Caco-2 (cell line): Measurements from ENCODE around the gene MTA1. TPM values are rescaled to one million over a fixed set of nuclear protein-coding genes. Genes with fewer than 3 reads are reported as not detected.
A peak's percentile ranks its signal among the peaks of the same experiment; 100 is the strongest.

Experiments
- BruUV-seq: library from RNA; stranded (reverse); fragments of 400-500 nt; replicated peaks from 2 replicates; lab custom pipeline; 2021; lab: Mats Ljungman, UMichigan
- CTCF ChIA-PET: fragments of 300-600 bp; sonication (Branson Sonifier 250); formaldehyde crosslinking; loops from one replicate; lab custom pipeline; 2022; ENCODE audit warnings: antibody characterized with exemption; lab: Charles Lee
- POLR2A ChIA-PET: fragments of 300-600 bp; sonication (Branson Sonifier 250); formaldehyde crosslinking; loops from one replicate; lab custom pipeline; 2022; ENCODE audit warnings: antibody characterized with exemption; lab: Charles Lee
- DNase-seq, 2 experiments: peaks; one replicate each; pipeline versions ENCODE4 v3.0.0 to v3.0.0-alpha.2; 2020 to 2022
- H3K27me3 ChIP-seq: replicated peaks from 2 replicates; pipeline ENCODE4 v1.6.0; 2011; ENCODE audit warnings: low read length; ENCODE audit not compliant: control insufficient read depth, insufficient read depth
- H3K36me3 ChIP-seq: 2 replicates; pipeline ENCODE4 v1.5.1; 2011; ENCODE audit warnings: low read length; ENCODE audit not compliant: control insufficient read depth, insufficient read depth
- H3K4me1 ChIP-seq: fragments of 250-450 bp; sonication (Bioruptor Pico); 2 replicates; pipeline ENCODE4 v1.5.1; 2020; ENCODE audit warnings: mild to moderate bottlenecking
- H3K4me3 ChIP-seq: 2 replicates; pipeline ENCODE4 v1.5.1; 2011; ENCODE audit warnings: low read depth, mild to moderate bottlenecking, control low read depth, low read length
- H3K9me3 ChIP-seq: fragments of 250-450 bp; sonication (Bioruptor Pico); 2 replicates; pipeline ENCODE4 v1.5.1; 2020; ENCODE audit warnings: mild to moderate bottlenecking, moderate library complexity
- H3K27ac Mint-ChIP-seq: one replicate; pipeline ENCODE4 v1.8.0; 2022; ENCODE audit warnings: mixed read lengths; ENCODE audit not compliant: unreplicated experiment
- H3K27me3 Mint-ChIP-seq: one replicate; pipeline ENCODE4 v1.8.0; 2022; ENCODE audit warnings: mixed read lengths; ENCODE audit not compliant: insufficient read depth, unreplicated experiment
- H3K36me3 Mint-ChIP-seq: one replicate; pipeline ENCODE4 v1.8.0; 2022; ENCODE audit warnings: mild to moderate bottlenecking, mixed read lengths; ENCODE audit not compliant: insufficient read depth, unreplicated experiment
- H3K4me1 Mint-ChIP-seq: one replicate; pipeline ENCODE4 v1.8.0; 2022; ENCODE audit warnings: low read depth, mixed read lengths; ENCODE audit not compliant: unreplicated experiment
- H3K4me3 Mint-ChIP-seq: one replicate; pipeline ENCODE4 v1.8.0; 2022; ENCODE audit warnings: mild to moderate bottlenecking, moderate library complexity, mixed read lengths; ENCODE audit not compliant: unreplicated experiment
- H3K9me3 Mint-ChIP-seq: one replicate; pipeline ENCODE4 v1.8.0; 2022; ENCODE audit warnings: mixed read lengths; ENCODE audit not compliant: unreplicated experiment
- CTCF ChIP-seq, 2 experiments: fragments of 200-600 bp in 1 of 2; IDR thresholded peaks; 1 replicate in 1 of 2; 2 replicates in 1 of 2; pipeline versions ENCODE4 v1.5.1 to v1.8.0; 2011 to 2022; ENCODE audit warnings: antibody characterized with exemption in 1 of 2, control low read depth in 1 of 2, inconsistent platforms in 1 of 2, low read depth in 1 of 2, low read length in 1 of 2, mild to moderate bottlenecking in 1 of 2, moderate library complexity in 1 of 2; ENCODE audit not compliant: insufficient read depth in 1 of 2, severe bottlenecking in 1 of 2, unreplicated experiment in 1 of 2
- intact Hi-C: fragments of 100-400 bp; cut with micrococcal nuclease; formaldehyde crosslinking; loops from one replicate; pipeline ENCODE4 v1.10.0; 2022; ENCODE audit not compliant: unreplicated experiment
- total RNA-seq: library from RNA; stranded (reverse); gene quantifications from 2 replicates; pipeline ENCODE4 v1.2.3, GENCODE V29; 2022

Gene MTA1
- total RNA-seq, 1 experiment from 2014 or later = 167 TPM

DNA sequence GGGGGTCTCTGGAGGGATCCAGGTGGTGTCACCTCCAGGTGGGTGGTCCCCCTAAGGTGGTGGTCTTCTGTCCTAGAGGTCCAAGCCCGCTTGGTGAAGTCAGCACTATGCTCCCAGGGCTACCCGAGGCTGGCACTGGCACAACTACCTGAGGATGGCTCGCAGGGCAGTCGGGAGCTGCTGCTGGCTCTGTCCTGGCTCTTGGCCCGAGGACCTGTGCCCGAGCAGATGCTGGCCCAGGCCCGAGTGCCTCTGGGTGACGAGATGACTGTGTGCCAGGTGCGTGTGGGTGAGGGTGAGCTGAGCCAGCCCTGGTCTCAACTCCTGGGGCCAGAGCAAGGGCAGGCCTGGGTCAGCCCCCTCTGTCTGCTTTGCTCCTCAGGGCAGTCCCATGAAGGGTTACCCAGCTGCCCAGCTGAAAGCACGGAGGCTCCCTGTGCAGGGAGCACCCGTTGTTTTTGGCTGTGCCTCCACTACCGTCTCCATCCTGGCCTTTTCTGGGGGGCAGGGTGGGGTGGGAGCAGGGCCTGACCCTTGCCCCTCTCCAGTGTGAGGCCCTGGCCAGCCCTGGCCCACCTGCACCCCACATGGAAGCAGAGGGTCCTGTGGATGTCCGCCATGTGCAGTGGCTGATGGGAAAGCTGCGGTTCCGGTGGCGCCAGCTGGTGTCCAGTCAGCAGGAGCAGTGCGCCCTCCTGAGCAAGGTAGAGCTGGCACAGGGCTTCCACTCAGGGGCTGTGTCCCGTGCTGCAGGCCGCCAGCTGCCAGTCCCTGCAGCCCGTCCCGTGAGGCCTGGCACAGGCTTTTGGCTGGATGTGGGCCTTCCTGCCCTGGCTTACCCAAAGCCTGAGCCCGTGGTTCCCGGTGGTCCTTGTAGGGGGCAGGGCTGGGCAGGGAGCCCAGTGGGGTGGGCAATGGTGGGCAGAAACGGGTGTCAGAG, 72.7 kb downstream of the MTA1 start:
- peaks cover 12% of the 10 kb centered on the region for H3K36me3 Mint-ChIP-seq
- H3K4me3 ChIP-seq = peak overlapping the region; percentile 83
- BruUV-seq = no TSS peak
- H3K4me3 Mint-ChIP-seq = peak overlapping the region; percentile 79
- no peaks in the 10 kb centered on the region for H3K4me1 Mint-ChIP-seq
- no peaks in the 10 kb centered on the region for H3K9me3 Mint-ChIP-seq
- H3K9me3 ChIP-seq = no peaks in the 10 kb centered on the region
- H3K27me3 ChIP-seq = no peaks in the 10 kb centered on the region
- no peak for TF ChIP-seq CTCF (IDR thresholded peaks at IDR 0.05; ENCODE audit: insufficient read depth in 1 of 2, low read depth in 1 of 2, low read length in 1 of 2, severe bottlenecking in 1 of 2, unreplicated experiment in 1 of 2)
- H3K27me3 Mint-ChIP-seq = no peaks in the 10 kb centered on the region
- DNase-seq = no peak
- intact Hi-C loops = loop anchor here (5.0 kb wide), 1 partner anchor 35 kb away; the partner anchor contains the start of gene TMEM121
- no peaks in the 10 kb centered on the region; the same call in 1 of the 2 replicates for H3K36me3 ChIP-seq
- H3K27ac Mint-ChIP-seq = peak overlapping the region; percentile 87
- H3K4me1 ChIP-seq = peaks cover 23% of the 10 kb centered on the region
- POLR2A ChIA-PET = interaction anchor here (1.4 kb wide), 1 partner anchor 12 kb away, joined by 4 read pairs; no protein-coding TSS in a partner anchor
- CTCF ChIA-PET = interaction anchor here (0.8 kb wide), 1 partner anchor 20 kb away, joined by 3 read pairs; no protein-coding TSS in a partner anchor

DNA sequence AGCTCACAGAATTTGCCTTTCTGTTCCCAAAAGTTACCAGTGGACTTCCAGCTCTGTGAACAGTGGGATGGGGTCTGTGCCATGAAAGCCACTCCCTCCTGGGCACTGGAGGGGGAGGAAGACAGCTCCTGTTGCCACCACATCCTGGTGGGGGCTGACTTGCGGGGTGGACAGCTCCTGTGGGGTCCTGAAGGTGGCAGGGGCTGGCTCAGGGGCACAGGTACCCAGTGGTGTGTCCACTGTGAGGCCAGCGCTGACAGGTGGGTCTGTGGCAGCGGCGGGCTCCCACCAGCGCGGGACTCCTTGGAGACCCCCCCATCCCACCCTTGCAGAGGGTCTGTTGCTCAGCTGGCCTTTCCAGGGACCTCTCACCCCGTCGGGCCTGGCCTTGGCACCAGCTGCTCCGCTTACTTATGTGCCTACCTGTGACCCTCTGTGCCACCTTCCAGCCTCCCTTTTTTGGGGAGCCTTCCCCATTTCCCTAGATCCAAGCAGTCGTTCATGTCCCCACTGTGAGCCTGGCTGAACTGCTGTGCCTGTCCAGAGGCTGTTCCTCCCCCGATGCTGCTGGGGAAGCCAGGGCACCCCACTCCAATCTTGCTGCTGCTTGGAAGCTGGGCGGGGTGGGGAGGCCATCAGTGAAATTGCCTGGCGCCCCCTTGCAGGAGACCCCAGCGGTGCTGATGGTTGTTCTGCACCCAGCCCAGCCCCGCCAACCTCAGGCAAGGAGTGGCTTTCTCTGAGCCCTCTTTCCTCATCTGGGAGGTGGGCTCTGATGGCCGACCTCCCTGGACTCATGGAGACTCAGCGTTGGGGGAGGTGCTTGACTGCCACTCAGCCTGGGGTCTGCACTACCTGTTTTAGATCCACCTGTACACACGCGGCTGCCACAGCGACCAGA, 73.6 kb downstream of the MTA1 start:
- ChIA-PET POLR2A (no interaction called here), CTCF (no interaction called here)
- no peaks in the 10 kb centered on the region for H3K9me3 Mint-ChIP-seq
- peaks cover 20% of the 10 kb centered on the region for H3K36me3 Mint-ChIP-seq
- no peaks in the 10 kb centered on the region for H3K9me3 ChIP-seq
- H3K36me3 ChIP-seq = no peaks in the 10 kb centered on the region; the same call in 1 of the 2 replicates
- intact Hi-C loops = loop anchor here (5.0 kb wide), 1 partner anchor 34 kb away; the partner anchor contains the start of gene TMEM121
- H3K4me3 Mint-ChIP-seq = no peak overlapping the region
- no peaks in the 10 kb centered on the region for H3K27me3 Mint-ChIP-seq
- no peaks in the 10 kb centered on the region for H3K27me3 ChIP-seq
- H3K4me3 ChIP-seq = no peak overlapping the region
- no TSS peak for BruUV-seq
- no peaks in the 10 kb centered on the region for H3K4me1 Mint-ChIP-seq
- TF ChIP-seq CTCF (IDR thresholded peaks at IDR 0.05; ENCODE audit: insufficient read depth in 1 of 2, low read depth in 1 of 2, low read length in 1 of 2, severe bottlenecking in 1 of 2, unreplicated experiment in 1 of 2) = no peak
- no peak for DNase-seq
- H3K27ac Mint-ChIP-seq = no peak overlapping the region
- peaks cover 14% of the 10 kb centered on the region for H3K4me1 ChIP-seq
